Suprapubic skin (tissue), 3 donors: Measurements from ENCODE around the gene OR2T10.
A peak's percentile ranks its signal among the peaks of the same experiment; 100 is the strongest.

ENCODE experiments used
- CTCF ChIP-seq, 2 donors: fragments of 200-600 bp in 1 of 2; fragments of 450-650 bp in 1 of 2; sonication (generic) in 1 of 2; IDR thresholded peaks; one replicate each; pipeline ENCODE4 v1.5.1; 2016 to 2019; ENCODE audit warnings: antibody characterized with exemption in 2 of 2, mild to moderate bottlenecking in 1 of 2, moderate library complexity in 1 of 2
- POLR2A ChIP-seq, 2 donors: fragments of 450-650 bp; IDR thresholded peaks; one replicate each; pipeline ENCODE4 v1.6.1; 2017; ENCODE audit warnings: antibody characterized with exemption in 2 of 2, mild to moderate bottlenecking in 2 of 2, moderate library complexity in 2 of 2

GRCh38 chr1:248618878-248619277 is 21.4 kb upstream of the OR2T10 start:
- peak; percentile 7 to 21 for TF ChIP-seq CTCF (IDR thresholded peaks at IDR 0.05)
- no peak for TF ChIP-seq POLR2A (IDR thresholded peaks at IDR 0.05)
